Raji (cell line): Measurements from ENCODE around the gene TRIM34.

Experiments
- POLR2A ChIP-seq: IDR thresholded peaks from 2 replicates; pipeline ENCODE4 v1.6.1; 2011; ENCODE audit warnings: low read depth, low read length, control low read depth; ENCODE audit not compliant: insufficient read depth

The TRIM34 gene, protein sequence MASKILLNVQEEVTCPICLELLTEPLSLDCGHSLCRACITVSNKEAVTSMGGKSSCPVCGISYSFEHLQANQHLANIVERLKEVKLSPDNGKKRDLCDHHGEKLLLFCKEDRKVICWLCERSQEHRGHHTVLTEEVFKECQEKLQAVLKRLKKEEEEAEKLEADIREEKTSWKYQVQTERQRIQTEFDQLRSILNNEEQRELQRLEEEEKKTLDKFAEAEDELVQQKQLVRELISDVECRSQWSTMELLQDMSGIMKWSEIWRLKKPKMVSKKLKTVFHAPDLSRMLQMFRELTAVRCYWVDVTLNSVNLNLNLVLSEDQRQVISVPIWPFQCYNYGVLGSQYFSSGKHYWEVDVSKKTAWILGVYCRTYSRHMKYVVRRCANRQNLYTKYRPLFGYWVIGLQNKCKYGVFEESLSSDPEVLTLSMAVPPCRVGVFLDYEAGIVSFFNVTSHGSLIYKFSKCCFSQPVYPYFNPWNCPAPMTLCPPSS

DNA sequence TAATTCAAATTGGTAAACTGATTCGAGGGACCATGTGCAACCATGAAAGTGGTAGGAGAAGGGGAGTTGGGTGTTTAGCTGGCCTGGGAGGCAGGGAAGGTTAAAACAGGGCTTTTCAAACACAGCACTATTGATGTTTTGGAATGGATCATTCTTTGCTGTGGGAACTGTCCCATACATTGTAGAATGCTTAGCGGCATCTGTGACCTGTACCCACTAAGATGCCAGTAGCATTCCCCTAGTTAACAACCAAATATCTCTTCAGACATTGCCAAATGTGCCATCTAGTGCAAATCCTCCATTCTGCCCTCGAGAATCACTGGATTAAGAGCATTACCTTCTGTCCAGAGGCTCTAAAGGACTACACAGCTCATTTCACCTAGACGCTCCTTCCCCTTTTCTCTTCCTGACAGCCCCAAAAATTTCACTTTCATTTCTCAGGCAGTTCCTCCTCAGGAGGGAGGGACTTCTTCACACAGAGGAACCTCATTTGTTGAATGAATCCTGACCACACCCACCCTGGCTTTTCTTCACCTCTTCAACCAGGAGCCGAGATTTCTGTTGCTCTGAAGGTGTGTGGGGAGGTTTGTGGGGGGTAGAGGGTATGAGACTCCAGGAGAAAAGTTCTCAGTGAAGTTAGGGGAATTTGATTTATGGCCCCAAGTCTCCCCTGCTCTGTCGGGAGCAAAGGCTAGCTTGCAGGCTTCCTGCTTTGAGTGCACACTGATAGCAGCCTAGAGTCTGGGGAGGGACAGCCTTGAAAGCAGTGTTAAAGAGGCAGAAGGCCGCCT is at the start of gene TRIM34:
TSS of gene TRIM34 (plus strand) at position 513 of the 791 bp plus-strand sequence. CDS start 7,331 bp downstream, outside the sequence.
- TF ChIP-seq POLR2A: peak; percentile 38; the same call in 1 of the 2 replicates

DNA sequence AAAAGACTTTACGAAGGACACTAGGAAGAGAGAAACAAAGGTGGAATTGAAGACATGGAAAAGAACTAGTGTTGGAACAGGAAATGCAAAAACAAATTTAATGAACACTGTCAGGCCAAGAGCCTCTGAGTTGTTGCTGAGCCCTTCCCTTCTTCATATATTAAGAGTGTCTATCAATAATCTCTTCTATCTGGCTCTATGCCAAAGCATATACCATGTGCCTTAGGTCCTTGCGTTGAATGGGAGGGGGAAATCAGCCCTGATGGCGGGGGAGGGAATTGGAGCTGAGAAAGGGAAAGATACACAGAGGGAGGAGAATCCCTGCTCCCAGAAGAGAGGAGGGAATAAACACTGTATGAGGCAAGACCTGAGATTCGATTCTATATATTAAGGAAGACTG is 49.6 kb upstream of the TRIM34 start:
- no peak for TF ChIP-seq POLR2A

DNA sequence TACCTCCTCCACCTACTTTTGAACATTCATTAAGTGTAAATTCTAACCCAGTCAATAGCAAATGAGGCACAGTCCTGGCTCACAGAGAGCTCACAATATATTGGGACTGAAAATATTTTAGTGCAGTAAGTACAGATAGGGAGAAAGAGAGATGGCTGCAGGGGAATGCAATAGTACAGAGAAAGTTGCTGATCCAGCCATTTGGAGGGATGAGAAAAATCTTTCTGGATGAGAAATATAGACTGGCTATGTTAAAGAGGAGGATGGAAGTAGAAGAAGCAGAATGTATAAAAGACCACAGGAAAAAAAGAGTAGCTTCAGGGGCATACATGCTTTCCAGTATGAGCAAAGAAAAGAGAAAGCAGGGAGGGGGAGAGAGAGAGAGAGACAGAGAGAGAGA is 47.7 kb upstream of the TRIM34 start:
- no peak for TF ChIP-seq POLR2A

DNA sequence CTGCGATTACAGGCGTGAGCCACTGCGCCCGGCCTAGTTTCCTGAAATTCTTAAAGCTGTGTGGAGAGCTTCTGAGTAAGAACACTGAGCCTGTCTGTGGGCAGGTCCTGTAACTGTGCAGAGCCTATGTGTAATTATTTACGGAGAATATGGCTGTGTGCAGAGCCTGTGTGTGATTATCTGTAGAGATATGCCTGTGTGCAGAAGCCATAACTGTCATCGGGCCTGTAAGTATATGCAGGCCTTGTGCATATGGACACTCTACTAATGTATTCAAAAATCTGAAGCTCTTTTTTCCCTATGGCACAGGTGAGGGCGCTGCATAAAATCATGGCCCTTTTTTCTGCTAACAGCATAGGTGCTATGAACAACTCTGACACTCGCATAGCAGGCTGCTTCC is 44.2 kb upstream of the TRIM34 start, which contains the start of gene OR52B6:
TSS of gene OR52B6 (plus strand) at position 301 of the 400 bp plus-strand sequence. CDS start at position 301, 0 bp downstream.
- TF ChIP-seq POLR2A: no peak

DNA sequence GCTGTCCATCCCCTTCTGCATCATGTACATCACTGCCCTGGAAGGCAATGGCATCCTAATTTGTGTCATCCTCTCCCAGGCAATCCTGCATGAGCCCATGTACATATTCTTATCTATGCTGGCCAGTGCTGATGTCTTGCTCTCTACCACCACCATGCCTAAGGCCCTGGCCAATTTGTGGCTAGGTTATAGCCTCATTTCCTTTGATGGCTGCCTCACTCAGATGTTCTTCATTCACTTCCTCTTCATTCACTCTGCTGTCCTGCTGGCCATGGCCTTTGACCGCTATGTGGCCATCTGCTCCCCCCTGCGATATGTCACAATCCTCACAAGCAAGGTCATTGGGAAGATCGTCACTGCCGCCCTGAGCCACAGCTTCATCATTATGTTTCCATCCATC is 43.8 kb upstream of the TRIM34 start:
- no peak for TF ChIP-seq POLR2A

DNA sequence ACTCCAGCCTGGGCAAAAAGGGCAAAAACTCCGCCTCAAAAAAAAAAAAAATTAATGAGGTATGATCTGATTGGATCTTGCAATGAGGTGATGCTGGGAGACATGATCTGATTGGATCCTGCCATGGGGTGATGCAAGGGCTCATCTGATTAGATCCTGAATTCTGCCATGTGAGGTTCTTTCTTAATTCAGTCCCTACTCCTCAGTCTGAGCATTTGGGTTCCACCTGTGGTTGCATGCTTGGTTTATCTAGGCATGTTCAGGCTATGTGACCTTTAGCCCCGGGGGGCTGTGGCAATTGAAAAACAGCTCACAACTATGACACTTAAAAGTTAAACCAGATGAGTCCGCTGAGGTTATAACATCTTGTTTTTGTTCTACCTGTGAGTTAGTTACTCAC is 33.2 kb upstream of the TRIM34 start:
- no peak for TF ChIP-seq POLR2A

DNA sequence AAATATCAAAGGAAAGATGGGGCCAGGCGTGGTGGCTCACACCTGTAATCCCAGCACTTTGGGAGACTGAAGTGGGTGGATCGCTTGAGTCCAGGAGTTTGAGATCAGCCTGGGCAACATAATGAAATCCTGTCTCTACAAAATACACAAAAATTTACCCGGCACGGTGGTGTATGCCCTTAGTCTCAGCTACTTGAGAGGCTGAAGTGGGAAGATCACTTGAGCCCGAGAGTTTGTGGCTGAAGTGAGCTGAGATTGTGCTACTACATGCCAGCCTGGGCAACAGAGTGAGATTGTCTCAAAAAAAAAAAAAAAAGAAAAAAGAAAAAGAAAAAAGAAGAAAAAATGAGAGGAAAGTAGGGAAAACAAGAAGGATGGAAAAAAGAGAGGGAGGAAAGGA is 32.2 kb upstream of the TRIM34 start:
- no peak for TF ChIP-seq POLR2A

DNA sequence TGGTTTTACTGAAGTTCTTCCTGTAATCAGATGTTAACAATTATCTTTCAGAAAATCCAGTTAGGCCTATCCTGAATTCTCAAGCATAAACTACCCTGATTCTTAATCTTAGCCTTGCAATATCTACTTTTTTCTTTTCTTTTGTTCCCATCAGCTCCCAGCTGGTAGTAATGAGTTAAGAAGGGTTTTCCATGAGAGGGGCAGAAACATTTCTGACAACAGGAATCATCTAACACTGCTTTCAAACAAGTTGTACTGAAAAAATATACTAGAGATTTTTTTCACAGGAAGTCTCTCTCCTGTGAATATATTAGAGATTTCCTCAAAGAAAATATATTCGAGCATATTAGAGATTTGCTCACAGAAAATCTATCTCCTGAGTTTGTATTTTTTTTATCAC is 31.7 kb upstream of the TRIM34 start:
- TF ChIP-seq POLR2A: no peak

DNA sequence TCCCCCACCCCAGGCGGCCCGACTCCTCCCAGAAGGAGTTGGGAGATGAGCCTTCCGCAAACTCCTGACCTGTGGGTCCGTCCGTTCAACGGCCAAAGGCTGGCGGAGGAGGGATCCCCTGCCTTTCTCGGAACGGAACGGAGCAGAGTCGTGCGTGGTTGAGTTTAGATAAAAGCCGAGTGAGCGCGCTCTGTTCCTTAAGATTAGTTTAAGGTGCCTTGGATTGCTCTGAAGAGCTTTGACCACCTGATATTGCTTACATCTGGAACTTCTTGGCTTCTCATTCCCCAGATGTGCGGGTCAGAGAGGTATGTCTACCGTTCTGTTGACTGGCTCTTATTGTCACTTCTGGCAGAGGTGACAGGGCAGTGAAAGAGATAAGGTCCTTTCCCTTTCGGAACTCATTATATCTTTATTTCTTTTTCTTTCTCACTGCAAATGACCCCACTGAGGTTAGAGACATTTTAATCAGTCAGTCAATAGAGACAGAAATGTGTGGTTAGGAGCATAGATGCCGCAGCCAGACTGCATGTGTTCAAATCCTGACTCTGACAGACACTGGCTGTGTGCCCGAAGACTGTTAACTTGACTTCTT is 28.1 kb upstream of the TRIM34 start, which contains the start of gene TRIM6:
TSS of gene TRIM6 (plus strand) at position 31 of the 595 bp plus-strand sequence. CDS start at position 292, 261 bp downstream.
- no peak for TF ChIP-seq POLR2A

DNA sequence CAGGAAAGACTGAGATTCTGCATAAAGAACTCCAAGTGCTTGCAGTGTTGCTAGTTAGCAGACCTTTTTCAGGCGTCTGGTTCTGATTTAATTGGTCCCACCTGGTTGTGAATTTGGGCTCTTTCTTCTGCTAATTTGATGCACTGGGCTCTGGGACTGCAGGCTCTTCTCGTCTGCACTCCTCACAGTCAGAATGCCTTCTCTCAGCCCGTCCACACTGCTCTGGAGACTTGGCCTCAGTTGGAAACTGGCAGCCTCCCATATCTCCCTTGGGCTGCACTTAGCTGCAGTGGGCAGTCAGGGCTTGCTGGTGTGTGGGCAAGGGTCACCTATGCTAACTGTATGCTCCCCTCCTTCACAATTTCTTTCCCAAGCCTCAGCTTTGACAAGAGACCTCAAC is 26.8 kb upstream of the TRIM34 start:
- no peak for TF ChIP-seq POLR2A

DNA sequence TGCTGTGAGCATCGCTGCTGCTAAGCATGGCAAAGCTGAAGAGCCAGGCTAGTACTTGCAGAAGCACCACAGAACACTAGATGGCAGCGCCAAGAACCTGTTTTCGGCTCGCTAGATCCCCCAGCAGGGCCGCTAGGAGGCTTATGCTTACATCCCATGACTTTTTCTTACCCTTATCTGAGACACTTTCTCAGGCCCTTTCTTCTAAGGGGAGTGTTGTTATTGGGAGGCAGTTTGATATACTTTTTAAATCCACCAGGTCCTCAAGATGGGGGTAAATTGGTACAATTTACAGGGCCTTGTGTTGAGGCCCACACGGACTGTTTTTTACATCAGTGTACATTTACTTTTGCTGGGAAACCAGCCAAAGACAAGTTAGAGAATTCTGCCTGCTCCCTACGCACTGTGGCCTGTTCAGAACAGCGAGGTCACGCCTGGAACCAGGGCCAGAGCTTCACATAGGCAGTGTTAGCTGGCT is 24.4 kb upstream of the TRIM34 start:
- no peak for TF ChIP-seq POLR2A

DNA sequence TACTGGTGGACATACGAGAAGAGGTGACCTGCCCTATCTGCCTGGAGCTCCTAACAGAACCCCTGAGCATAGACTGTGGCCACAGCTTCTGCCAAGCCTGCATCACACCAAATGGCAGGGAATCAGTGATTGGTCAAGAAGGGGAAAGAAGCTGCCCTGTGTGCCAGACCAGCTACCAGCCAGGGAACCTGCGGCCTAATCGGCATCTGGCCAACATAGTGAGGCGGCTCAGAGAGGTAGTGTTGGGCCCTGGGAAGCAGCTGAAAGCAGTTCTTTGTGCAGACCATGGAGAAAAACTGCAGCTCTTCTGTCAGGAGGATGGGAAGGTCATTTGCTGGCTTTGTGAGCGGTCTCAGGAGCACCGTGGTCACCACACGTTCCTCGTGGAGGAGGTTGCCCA is 21.5 kb upstream of the TRIM34 start:
- no peak for TF ChIP-seq POLR2A

DNA sequence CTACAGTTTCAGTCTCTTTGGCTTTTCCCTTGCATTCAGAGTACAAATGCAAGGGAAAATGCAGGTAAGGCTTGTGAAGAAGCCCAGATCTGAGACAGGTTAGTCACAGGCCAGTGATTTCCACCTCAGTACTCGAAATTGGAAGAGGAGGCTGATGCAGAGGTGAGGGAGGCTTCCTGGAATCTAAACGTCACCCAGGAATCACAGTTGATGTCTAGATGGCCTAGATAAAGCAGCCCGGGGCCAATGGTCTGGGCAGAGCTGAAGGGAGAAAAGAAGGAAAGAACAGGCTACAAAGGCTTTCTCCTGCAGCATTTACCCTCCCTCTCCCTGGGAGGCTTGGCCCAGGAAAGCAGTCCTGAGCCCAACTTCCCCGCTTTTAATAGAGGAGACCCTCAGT is 19.9 kb upstream of the TRIM34 start:
- no peak for TF ChIP-seq POLR2A

DNA sequence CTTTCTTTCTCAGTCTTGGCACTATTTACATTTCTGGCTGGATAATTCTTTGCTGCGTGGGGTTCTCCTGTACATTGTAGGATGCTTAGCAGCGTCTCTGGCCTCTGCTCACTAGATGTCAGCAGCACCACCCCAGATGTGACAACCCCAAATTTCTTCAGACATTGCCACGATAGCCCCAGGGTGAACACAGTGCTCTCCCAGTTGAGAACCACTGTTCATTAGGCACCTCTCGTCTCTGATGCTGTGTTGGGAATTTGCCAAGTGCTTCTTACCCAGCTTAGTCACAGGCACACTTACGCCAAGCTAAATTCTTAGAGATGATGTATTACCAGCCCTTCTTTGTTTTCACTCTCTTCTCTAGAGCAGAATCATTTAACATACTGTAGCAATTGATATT is 19.0 kb upstream of the TRIM34 start:
- TF ChIP-seq POLR2A: no peak

DNA sequence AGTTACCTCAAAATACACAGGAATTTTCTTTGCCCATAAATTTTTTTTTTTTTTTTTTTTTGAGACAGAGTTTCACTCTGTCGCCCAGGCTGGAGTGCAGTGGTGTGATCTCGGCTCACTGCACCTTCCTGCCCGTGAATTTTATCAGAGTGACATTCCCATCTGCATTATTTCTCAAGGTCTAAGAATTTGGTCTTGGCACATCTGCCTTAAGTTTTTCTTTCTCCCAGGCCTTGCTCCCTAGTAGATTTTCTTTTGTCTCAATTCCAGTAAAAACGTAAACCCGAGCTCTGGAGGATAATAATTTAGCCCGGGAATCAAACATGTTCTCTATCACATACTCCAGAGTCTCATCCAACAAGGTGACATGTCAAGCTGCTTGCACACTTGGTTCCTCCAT is 16.0 kb upstream of the TRIM34 start:
- no peak for TF ChIP-seq POLR2A
